GM23338 (cell line): ENCODE measurements around the gene NFX1.
"Not testable (repeated sequence)": the region's sequence is repeated elsewhere in the genome, so short reads cannot be mapped to it uniquely, and the experiment has no call there.

Experiments
- CREB1 ChIP-seq: fragments of 250-450 bp; sonication (Bioruptor Pico); IDR thresholded peaks from 2 replicates; pipeline ENCODE4 v1.5.0; 2020; ENCODE audit warnings: low read depth, mild to moderate bottlenecking, moderate library complexity
- CTCF ChIP-seq, 2 experiments: fragments of 200-600 bp in 1 of 2; sonication (generic) in 1 of 2; conservative IDR thresholded peaks; 2 replicates each; pipeline versions ENCODE4 v1.5.1 to v1.6.1; 2016 to 2017; ENCODE audit warnings: antibody characterized with exemption in 2 of 2, low read depth in 2 of 2, mild to moderate bottlenecking in 2 of 2, moderate library complexity in 1 of 2
- ETS1 ChIP-seq: IDR thresholded peaks from 2 replicates; pipeline ENCODE4 v1.6.1; 2016; ENCODE audit warnings: antibody characterized with exemption
- EZH2 ChIP-seq: fragments of 200-600 bp; sonication (generic); IDR thresholded peaks from one replicate; pipeline ENCODE4 v1.8.0; 2017; ENCODE audit warnings: antibody characterized with exemption, mild to moderate bottlenecking, low read depth; ENCODE audit not compliant: unreplicated experiment
- EZH2phosphoT487 ChIP-seq: fragments of 200-600 bp; sonication (generic); IDR thresholded peaks from one replicate; pipeline ENCODE4 v1.8.1; 2018; ENCODE audit warnings: antibody characterized with exemption; ENCODE audit not compliant: unreplicated experiment
- NANOG ChIP-seq: IDR thresholded peaks from 2 replicates; pipeline ENCODE4 v1.6.1; 2016; ENCODE audit warnings: antibody characterized with exemption, borderline replicate concordance
- POLR2AphosphoS5 ChIP-seq: IDR thresholded peaks from 2 replicates; pipeline ENCODE4 v1.6.1; 2016; ENCODE audit warnings: antibody characterized with exemption, low read depth
- REST ChIP-seq: IDR thresholded peaks from one replicate; pipeline ENCODE4 v1.6.1; 2018; ENCODE audit warnings: antibody characterized with exemption; ENCODE audit not compliant: unreplicated experiment
- STAT1 ChIP-seq: IDR thresholded peaks from one replicate; pipeline ENCODE4 v1.6.1; 2016; ENCODE audit warnings: antibody characterized with exemption; ENCODE audit not compliant: unreplicated experiment
- ZNF114 ChIP-seq: fragments of 250-450 bp; sonication (Bioruptor Pico); IDR thresholded peaks from 2 replicates; pipeline ENCODE4 v1.5.0; 2020; ENCODE audit warnings: mild to moderate bottlenecking, moderate library complexity
- ZNF331 ChIP-seq: fragments of 250-450 bp; sonication (Bioruptor Pico); IDR thresholded peaks from 2 replicates; pipeline ENCODE4 v1.5.0; 2020; ENCODE audit warnings: low read depth, mild to moderate bottlenecking, moderate library complexity

- TF ChIP-seq REST; CTCF (conservative IDR thresholded peaks at IDR 0.05; ENCODE audit: low read depth in 2 of 2); POLR2AphosphoS5; EZH2; ZNF114 (CRISPR knock-in tag); ZNF331; CREB1 (CRISPR knock-in tag); EZH2phosphoT487; ETS1; STAT1; NANOG: not testable (repeated sequence)
Measured at GRCh38 chr9:33395159-33395879, 105.0 kb downstream of the NFX1 start.
